ENCODE data around the gene ZNF253.

GRCh38 chr19:19847781-19848180 is 17.9 kb upstream of the ZNF253 start:
- TF ChIP-seq CTCF (conservative IDR thresholded peaks at IDR 0.05) (no peak), ZFX (IDR thresholded peaks at IDR 0.05) (no peak)

Data from C4-2B (cell line).